ENCODE measurements around the gene PCP2.

PCP2 gene

GRCh38 chr19:7600721-7601120, 32.8 kb downstream of the PCP2 start:
- DNase-seq (ENCODE audit: low read depth in 1 of 2, low spot score in 1 of 2), result no peak

DNA sequence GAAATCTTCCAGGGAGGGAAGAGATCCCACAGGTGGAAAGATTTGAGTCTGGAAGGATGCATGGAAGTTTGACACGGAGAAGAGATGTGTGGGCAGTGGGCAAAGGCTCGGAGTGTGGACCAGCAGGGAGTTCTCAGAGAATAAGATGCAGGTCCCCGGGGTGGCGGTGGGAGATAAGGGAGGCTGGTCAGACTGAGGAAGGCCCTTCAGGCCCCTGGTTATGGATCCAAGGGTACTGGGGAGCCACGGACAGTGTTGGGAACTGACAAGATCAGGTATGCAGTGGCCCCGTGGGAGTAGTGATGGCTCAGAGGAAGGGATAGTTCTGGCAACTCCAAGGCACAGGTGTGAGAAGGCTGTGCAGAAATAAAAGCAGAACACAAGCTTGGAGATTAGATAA, 35.3 kb downstream of the PCP2 start:
- no peak for DNase-seq (ENCODE audit: low read depth in 1 of 2, low spot score in 1 of 2)

GRCh38 chr19:7597689-7598088, 35.8 kb downstream of the PCP2 start:
- no peak for DNase-seq (ENCODE audit: low read depth in 1 of 2, low spot score in 1 of 2)

GRCh38 chr19:7596211-7596937, 37.1 kb downstream of the PCP2 start:
- no peak for DNase-seq (ENCODE audit: low read depth in 1 of 2, low spot score in 1 of 2)

DNA sequence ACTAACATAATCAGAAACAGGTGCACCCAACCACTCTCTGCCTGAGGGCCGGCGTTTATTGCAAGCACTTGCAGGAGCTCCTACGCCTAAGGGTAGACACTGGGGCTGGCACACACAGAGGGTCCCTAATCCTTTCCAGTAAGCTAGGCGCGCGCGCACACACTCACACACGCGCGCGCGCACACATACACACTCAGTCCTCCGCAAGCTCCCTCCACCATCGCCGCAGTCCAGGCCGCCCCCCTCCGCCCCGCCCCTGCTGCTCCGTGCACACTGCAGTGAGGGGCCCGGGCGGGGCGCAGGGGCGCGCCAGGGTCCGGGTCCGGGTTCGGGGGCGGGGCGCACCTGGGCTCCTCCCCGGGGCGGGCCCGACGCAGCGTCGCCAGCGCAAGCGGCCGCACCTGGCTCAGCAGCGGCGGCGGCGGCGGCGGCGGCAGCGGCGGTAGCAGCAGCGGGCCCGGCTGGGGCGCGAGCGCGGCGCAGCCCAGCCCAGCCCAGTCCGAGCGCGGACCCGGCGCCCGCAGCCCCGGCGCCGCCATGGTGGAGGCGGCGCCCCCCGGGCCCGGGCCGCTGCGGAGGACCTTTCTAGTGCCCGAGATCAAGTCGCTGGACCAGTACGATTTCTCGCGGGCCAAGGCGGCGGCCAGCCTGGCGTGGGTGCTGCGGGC, 37.9 kb downstream of the PCP2 start, which contains the start of gene CAMSAP3:
Gene CAMSAP3 (plus strand): TSS at position 398 of the 668 bp plus-strand sequence. CDS start 140 bp downstream, at position 538.
- no peak for DNase-seq (ENCODE audit: low read depth in 1 of 2, low spot score in 1 of 2)

- DNase-seq (ENCODE audit: low read depth in 1 of 2, low spot score in 1 of 2), result no peak
Observed at GRCh38 chr19:7590256-7590655, 43.3 kb downstream of the PCP2 start.

DNA sequence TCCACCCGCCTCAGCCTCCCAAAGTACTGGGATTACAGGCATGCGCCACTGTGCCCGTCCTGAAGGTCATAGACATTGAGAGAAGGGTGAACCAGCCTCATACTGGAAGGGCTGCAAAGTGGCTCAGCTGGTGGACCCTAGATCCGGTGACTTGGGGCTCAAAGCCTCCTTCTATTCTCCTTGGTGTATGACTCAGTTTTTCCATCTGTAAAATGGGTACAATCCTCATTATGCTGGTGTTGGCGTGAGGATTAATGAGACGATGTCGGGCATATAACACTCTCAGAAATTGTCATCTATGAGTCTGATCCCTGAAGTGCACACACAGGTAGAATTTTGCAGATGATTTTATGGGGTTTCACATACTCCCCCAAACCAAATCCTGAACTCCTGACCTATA, 43.7 kb downstream of the PCP2 start:
- no peak for DNase-seq (ENCODE audit: low read depth in 1 of 2, low spot score in 1 of 2)

DNA sequence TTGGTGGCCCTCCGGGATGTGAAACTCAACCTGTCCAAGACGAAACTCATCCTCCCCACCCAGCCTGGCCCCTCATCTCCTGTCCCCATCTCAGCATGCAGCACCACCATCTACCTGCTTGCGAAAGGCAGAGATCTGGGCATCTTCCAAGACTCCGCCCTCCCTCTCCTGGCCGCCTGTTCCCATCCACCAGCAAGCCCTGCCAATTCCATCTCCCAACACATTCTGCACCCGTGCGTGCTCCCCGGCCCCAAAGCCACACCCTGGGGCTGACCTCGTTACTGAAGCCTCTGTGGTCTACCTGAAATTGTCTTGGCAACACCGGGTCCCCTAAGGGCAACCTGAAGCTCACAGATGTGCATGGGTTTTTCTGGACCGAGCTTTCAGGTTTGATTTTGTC, 51.1 kb downstream of the PCP2 start:
- DNase-seq (ENCODE audit: low read depth in 1 of 2, low spot score in 1 of 2), result no peak

Measured in activated CD4-positive, alpha-beta T cell treated with anti-CD3 and anti-CD28 coated beads, Interleukin-2, amount 50 U/mL, for 24 hours (primary cell).